Stimulated activated CD8-positive, alpha-beta memory T cell treated with anti-CD3 and anti-CD28 coated beads, Interleukin-4, amount 100 ng/mL, for 48 hours (primary cell): ENCODE results near the gene RPS6KB1.
"Not testable (repeated sequence)": the region's sequence is repeated elsewhere in the genome, so short reads cannot be mapped to it uniquely, and the experiment has no call there.

Experiments
- DNase-seq: peaks from one replicate; pipeline ENCODE4 v3.0.0-alpha.2; 2020

The RPS6KB1 gene

DNA sequence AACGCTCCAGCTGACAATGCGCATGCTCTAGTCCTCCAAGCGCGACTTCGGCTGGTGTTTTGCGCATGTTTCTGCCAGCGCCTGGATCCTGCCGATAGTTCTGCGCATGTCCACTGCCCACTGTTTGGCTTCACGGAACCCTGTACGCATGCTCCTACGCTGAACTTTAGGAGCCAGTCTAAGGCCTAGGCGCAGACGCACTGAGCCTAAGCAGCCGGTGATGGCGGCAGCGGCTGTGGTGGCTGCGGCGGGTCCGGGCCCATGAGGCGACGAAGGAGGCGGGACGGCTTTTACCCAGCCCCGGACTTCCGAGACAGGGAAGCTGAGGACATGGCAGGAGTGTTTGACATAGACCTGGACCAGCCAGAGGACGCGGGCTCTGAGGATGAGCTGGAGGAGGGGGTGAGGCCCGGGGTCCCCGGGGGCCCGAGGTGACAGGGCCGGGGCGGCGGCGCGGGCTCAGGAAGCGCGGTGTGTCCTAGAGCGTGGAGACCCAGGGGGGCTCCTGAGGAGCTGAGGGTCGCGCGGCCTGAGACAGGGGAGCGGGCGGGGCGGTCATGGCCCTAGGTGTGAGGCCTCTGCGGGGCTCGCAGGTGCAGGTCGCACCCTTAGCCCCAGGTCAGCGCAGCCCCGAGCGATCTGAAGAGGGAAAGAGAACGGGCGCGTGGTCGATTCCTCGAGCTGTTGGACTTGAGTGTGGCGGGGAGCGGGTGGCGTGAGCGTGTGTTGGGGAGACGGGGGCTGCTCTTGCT lies at the start of gene RPS6KB1, which contains the start of gene TUBD1:
TSS of gene RPS6KB1 (plus strand) at position 198 of the 752 bp plus-strand sequence. CDS start at position 262, 64 bp downstream.
TSS of gene TUBD1 (minus strand) at position 20 of the 752 bp plus-strand sequence. CDS start 1,941 bp downstream, outside the sequence.
- peak; percentile 97 for DNase-seq

DNA sequence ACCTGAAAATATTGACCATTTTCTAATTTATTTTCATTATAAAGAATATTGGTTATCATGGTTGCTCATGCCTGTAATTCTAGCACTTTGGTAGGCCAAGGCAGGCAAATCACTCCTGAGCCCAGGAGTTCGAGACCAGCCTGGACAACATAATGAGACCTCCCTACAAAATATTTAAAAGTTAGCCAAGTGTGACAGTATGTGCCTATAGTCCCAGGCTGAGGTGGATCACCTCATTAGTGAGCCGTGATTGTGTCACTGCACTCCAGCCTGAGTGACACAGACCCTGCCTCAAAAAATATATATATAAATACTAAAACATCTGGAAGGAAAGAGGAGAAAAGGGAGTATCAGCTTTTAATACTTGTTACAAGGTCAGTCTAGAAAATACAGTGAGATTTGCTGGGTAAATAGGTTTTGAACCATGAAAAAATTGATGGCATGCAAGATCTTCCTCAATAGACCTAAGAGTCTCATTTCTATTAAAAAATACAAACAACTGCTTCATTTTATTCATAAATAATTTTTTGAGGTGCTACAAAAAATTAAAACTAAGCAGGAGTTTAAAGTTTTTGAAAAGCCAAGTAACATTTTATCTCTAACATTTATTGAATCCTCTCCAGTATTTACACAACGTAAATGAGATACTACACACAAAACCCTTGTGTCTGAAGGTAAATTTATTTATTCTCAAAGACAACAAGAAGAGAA lies 47.9 kb upstream of the RPS6KB1 start:
- DNase-seq, result no peak

DNA sequence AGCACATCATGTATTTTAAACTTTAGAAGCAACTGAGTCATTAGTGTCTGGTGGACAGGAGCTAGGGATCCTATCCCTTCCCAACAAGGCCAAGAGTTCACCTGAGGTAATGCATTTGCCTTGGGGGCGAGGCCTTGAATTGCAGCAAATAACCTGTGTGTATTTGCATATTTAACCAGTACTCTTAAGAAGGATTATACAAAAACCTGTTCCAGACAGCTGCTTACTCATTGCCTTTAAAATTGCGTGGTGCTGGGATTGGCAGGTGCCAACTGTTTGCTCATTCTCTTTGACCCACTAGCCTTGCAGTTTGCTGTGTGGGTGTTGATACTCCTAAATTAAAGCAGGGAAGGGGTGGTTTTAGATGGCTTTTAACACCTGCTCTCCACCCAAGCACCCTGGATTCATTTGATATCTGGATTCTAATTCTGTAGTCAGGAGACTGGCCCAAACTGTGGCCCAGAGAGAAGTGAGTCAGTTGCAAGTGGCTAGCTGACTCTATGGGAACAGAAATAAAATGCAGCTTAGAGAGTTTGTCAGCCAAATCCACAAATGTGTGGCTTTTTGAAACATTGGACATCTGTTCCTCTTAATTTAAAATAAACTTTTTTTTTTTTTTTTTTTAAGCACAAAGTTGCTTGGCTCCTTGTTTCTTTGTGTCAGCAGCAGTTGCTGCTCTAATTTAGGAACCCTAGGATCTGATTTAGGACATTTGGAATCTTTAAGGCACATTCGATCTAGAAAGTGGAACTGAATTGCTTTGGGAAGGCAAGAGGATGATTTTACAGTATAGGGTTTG lies 47.1 kb upstream of the RPS6KB1 start:
- peak; percentile 49 for DNase-seq

DNA sequence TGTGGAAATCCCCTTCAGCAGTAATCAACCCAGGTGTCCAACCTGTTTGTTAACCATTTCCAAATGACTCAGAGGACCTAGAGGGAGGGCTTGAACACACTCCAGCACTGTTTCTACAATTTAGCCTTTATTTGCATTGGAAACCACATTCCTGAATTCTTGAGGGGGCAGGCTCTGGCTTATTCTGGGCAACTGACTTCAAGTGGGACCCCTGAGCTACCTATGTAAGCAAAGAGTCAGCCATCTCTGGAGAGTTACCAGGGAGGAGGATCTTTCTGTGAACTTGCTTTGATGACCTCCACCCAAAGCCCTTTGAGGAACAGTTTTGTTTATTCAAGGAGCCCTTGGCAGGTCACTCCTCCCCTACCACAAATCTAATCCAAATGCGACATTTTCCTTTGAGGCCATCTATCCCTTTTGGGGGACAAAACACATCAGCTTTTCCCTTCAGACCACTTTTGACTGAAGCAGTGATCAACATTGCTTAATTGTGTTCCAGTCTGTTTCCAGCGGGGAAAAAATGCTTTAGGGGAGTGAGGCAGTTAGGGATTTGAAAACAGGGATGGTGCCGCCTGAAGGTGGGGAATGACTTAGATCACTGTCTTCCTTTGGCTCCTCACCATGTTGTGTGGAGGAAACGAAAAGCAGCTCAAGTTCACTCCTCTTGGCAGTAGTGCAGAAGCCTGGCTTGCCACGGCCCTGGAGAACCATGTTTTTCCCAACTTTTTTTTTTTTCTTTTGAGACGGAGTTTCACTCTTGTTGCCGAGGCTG lies 46.3 kb upstream of the RPS6KB1 start:
- DNase-seq, result no peak

DNA sequence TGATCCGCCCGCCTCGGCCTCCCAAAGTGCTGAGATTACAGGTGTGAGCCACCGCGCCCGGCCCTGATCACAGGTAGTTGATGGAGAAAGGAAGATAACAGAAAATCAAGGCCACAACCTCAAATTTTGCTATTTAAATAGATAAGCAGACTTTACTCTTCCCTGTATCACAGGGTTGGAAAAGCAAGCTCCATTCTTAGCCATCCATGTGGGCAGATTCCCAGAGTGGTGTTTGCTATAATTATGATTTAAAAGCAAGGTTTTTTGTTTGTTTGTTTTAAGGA lies 44.6 kb upstream of the RPS6KB1 start:
- no peak for DNase-seq

DNA sequence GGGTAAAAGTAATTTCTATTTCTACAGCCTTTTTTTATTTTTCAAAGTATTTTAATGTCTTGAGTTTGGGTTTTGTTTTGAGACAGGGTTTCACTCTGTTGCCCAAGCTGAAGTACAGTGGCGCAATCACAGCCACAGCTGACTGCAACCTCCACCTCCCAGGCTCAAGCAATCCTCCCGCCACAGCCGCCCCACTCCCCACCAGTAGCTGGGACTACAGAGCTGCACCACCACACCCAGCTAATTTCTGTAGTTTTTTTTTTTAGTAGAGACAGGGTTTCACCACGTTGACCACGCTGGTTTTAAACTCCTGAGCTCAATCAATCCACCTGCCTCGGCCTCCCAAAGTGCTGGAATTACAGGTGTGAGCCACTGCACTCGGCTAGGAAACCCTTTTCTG lies 44.1 kb upstream of the RPS6KB1 start:
- peak; percentile 81 for DNase-seq

DNA sequence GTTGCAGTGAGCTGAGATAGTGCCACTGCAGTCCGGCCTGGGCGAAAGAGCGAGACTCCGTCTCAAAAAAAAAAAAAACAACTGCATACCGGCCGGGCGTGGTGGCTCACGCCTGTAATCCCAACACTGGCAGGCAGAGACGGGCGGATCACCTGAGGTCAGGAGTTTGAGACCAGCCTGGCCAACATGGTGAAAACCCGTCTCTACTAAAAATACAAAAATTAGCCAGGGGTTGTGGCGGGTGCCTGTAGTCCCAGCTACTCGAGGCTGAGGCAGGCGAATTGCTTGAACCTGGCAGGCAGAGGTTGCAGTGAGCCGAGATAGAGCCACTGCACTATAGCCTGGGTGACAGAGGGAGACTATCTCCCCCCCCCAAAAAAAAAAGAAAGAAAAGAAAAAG lies 42.6 kb upstream of the RPS6KB1 start:
- DNase-seq, result not testable (repeated sequence)

DNA sequence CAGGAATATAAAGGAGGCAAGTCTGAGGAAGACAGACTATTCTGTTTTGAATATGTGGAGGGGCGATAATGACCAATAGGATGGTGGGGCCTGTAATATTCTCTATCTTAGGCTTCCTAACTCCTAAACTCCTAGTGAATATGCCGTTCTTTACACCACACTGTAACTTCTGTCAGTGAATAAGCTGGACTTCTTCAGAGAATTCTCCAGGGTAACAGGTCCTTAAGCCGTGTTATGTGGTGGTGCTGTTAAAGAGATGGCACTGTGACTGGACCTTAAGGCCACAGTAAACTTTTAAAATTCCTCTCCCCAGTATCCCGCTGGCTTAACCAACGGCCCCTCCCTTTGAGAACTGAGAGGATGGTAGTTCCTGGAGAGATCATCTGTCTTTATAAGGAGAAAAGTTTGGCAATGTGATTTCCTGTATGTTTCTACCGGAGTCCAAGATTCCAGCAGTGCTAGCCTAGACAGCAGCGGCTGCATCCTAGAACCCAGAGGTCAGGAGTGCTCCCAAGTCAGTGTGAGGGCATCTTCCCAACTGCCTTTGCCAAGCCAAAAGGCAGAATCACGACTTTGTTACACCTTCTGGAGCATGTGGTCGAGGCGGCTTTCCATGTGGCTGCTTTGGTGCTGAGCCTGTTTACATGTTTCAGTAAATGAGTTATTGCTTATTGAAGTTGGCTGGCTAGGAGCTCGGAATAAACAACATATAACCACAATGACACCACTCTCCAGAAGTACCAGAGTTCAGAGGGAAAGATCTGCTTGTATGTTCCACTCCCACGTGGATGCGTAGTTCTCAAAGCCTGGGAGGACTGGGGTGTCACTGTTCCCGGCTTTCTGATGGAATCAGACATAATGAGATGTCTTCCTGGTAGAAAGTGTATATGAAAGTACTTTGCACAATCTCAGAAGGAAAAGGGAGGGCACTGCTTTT lies 41.2 kb upstream of the RPS6KB1 start:
- no peak for DNase-seq

- DNase-seq, result not testable (repeated sequence)
Measured at GRCh38 chr17:59852847-59853167, 40.1 kb upstream of the RPS6KB1 start.

DNA sequence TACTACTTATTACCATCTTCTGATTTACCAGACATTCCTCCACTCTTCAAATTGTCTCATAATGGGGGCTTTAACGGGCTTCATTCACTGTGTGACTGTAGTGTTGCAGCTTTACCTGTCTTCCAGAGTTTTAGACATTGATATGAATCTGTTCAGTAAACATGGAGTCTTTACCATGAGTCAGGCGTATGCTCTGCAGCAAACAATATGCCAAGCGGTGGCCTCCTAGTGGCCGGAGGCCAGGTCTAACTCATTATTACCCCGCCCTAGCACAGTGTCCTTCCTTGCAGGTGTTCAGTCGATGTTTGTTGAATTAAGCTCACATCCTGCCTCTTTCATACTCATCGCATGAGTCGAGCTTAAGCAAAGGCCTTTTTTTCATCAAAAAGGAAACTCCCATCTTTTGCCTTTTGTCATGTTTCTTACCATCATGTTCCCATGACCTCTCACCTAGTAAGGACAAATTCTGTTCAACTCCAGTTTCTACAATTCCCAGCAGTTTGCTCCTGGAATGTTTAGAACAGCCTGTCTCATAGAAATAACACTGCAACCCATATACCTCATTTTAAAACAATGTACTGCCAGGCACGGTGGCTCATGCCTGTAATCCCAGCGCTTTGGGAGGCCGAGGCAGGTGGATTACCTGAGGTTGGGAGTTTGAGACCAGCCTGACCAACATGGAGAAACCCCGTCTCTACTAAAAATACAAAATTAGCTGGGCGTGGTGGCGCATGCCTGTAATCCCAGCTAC lies 39.6 kb upstream of the RPS6KB1 start:
- DNase-seq, result no peak

- DNase-seq, result not testable (repeated sequence)
Measured at GRCh38 chr17:59853919-59854729, 38.8 kb upstream of the RPS6KB1 start.

DNA sequence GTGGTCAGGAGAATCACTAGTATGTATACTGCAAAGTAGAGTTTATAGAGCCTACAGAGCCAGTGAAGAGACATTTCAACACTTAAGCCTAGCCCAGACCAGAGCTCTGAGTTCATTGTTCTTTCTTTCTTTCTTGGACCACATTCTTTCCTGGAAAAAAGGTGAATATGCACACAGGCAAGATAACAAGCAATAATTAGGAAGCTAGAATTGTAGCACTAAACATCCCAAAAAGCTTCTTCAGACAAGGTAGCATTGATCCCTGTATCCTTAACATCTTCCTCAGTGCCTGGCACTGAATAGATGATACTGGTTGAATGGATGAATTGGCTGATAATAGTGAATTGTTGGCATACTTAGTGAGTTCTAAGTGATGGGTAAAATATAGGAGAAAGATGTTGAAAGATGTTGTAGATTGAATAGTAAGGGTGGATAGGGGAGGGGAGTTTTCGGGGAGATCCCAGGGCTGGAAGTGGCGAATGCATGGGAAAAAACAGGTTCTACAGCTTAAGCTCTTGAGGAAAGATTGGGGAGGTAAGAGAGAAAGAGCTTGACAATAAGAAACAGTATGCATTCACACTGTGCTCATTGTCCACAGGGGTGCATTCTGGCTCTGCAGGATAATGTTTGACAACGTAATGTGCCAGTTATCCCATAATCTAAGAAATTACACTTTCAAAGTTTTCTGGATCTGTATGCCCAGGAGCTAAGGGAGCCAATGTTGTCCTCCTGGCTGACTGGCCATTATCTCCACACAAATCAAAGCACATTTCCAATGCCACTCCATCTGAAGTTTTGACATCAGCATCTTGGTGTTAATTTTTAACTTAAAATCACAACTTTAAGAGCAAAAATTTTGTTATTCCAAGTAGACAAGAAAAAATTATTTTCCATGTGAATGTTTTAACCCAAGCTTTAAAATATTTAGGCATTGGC lies 35.8 kb upstream of the RPS6KB1 start:
- DNase-seq, result no peak

GRCh38 chr17:59858167-59858816 lies 34.6 kb upstream of the RPS6KB1 start:
- no peak for DNase-seq

- DNase-seq, result no peak
Measured at GRCh38 chr17:59858932-59859331, 34.0 kb upstream of the RPS6KB1 start.

GRCh38 chr17:59859444-59860025 lies 33.4 kb upstream of the RPS6KB1 start:
- no peak for DNase-seq

DNA sequence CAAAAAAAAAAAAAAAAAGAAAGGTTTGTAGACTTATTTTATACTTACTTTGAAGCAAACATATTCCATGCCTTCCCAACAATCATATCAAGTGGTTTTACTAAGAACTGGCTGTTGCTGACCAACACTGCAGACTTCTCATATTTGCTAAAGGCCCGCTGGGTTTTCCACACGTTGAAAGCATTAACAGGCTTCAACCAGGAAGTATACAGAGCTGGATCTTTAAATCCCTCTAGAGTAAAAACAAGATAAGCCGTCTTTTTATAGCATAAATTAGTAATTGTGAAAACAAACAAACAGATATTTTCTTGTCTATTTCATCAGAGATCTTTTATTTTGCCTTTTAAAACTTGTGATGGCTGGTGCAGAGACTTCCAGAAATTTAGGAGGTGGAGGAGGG lies 29.3 kb upstream of the RPS6KB1 start:
- DNase-seq, result no peak

- no peak for DNase-seq
Measured at GRCh38 chr17:59869941-59870218, 23.0 kb upstream of the RPS6KB1 start.

DNA sequence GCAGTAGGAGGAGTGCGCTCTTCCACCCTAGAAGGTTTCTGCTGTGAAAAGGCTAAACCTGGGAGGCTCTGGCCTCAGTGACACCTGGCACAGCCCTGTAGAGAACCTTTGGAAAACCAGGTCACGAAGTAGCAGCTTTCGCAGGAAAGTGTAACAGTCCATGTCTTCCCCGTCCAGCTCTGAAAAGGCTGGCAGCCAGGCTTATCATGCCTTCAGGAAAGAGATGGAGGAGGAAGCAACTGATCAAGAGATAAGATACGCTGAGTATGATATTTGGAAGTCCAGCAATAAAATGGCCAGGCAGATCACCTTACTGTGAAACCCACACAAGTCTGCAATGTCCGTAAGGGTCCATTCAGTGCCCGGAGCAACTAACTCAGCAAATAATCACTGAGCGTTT lies 22.4 kb upstream of the RPS6KB1 start:
- DNase-seq, result no peak
